Neuronal stem cell (in vitro differentiated cells): ENCODE results near the gene PADI6.

Experiments used
- DNase-seq: peaks from one replicate; pipeline ENCODE4 v3.0.0-alpha.2; 2013; ENCODE audit warnings: low spot score
- H2AFZ ChIP-seq: one replicate; pipeline ENCODE4 v1.6.1; 2013; ENCODE audit warnings: mild to moderate bottlenecking, low read length, inconsistent platforms
- H2AK5ac ChIP-seq: 2 replicates; pipeline ENCODE4 v1.6.1; 2013; ENCODE audit warnings: low read depth, mild to moderate bottlenecking, inconsistent platforms, low read length, moderate library complexity, mixed read lengths
- H2BK120ac ChIP-seq: 2 replicates; pipeline ENCODE4 v1.6.1; 2013; ENCODE audit warnings: low read depth, mild to moderate bottlenecking, inconsistent platforms, low read length, moderate library complexity, mixed read lengths
- H2BK12ac ChIP-seq: one replicate; pipeline ENCODE4 v1.6.1; 2013; ENCODE audit warnings: low read length, inconsistent platforms
- H2BK15ac ChIP-seq: 2 replicates; pipeline ENCODE4 v1.6.1; 2013; ENCODE audit warnings: mild to moderate bottlenecking, low read length, inconsistent platforms, mixed read lengths
- H2BK5ac ChIP-seq: one replicate; pipeline ENCODE4 v1.6.1; 2013; ENCODE audit warnings: inconsistent platforms, mild to moderate bottlenecking, low read length, moderate library complexity
- H3K14ac ChIP-seq: one replicate; pipeline ENCODE4 v1.6.1; 2013; ENCODE audit warnings: low read length, inconsistent platforms
- H3K18ac ChIP-seq: 2 replicates; pipeline ENCODE4 v1.6.1; 2013; ENCODE audit warnings: low read length, inconsistent platforms
- H3K23ac ChIP-seq: 2 replicates; pipeline ENCODE4 v1.6.1; 2013; ENCODE audit warnings: low read depth, mild to moderate bottlenecking, mixed read lengths, low read length, inconsistent platforms; ENCODE audit not compliant: poor library complexity
- H3K27ac ChIP-seq: replicated peaks from 3 replicates; pipeline ENCODE4 v1.5.1; 2013; ENCODE audit warnings: low read length, inconsistent platforms
- H3K27me3 ChIP-seq, 3 experiments: 2 replicates each; pipeline ENCODE4 v1.6.1; 2013; ENCODE audit warnings: low read length in 3 of 3, mild to moderate bottlenecking in 2 of 3, inconsistent platforms in 1 of 3, low read depth in 1 of 3, mixed read lengths in 1 of 3, moderate library complexity in 1 of 3; ENCODE audit not compliant: control insufficient read depth in 3 of 3, insufficient read depth in 3 of 3
- H3K36me3 ChIP-seq, 2 donors: replicated peaks in 1 of 2; 2 replicates each; pipeline ENCODE4 v1.6.1; 2013; ENCODE audit warnings: low read length in 2 of 2; ENCODE audit not compliant: control insufficient read depth in 2 of 2, insufficient read depth in 2 of 2
- H3K4ac ChIP-seq: 2 replicates; pipeline ENCODE4 v1.6.1; 2013; ENCODE audit warnings: inconsistent platforms, mild to moderate bottlenecking, low read length, moderate library complexity
- H3K4me1 ChIP-seq, 2 donors: 1 replicate in 1 of 2; 2 replicates in 1 of 2; pipeline ENCODE4 v1.6.1; 2013; ENCODE audit warnings: low read length in 2 of 2, low read depth in 1 of 2; ENCODE audit not compliant: control insufficient read depth in 2 of 2, insufficient read depth in 1 of 2
- H3K4me2 ChIP-seq: one replicate; pipeline ENCODE4 v1.6.1; 2013; ENCODE audit warnings: mild to moderate bottlenecking, low read length, inconsistent platforms; ENCODE audit not compliant: insufficient read depth, poor library complexity, severe bottlenecking
- H3K4me3 ChIP-seq, 2 donors: 2 replicates each; pipeline ENCODE4 v1.5.1; 2013; ENCODE audit warnings: low read length in 2 of 2, mild to moderate bottlenecking in 2 of 2, inconsistent platforms in 1 of 2, moderate library complexity in 1 of 2
- H3K79me1 ChIP-seq: one replicate; pipeline ENCODE4 v1.6.1; 2013; ENCODE audit warnings: low read depth, mild to moderate bottlenecking, inconsistent platforms, low read length, moderate library complexity
- H3K9ac ChIP-seq: one replicate; pipeline ENCODE4 v1.6.1; 2013; ENCODE audit warnings: mild to moderate bottlenecking, low read depth, low read length, inconsistent platforms; ENCODE audit not compliant: poor library complexity
- H3K9me3 ChIP-seq, 2 donors: replicated peaks in 1 of 2; 2 replicates each; pipeline versions ENCODE3 to v1.6.1; 2013; ENCODE audit warnings: low read length in 2 of 2, mild to moderate bottlenecking in 2 of 2, inconsistent platforms in 1 of 2, low read depth in 1 of 2, mixed read lengths in 1 of 2, moderate library complexity in 1 of 2; ENCODE audit not compliant: control insufficient read depth in 2 of 2, insufficient read depth in 1 of 2
- H4K8ac ChIP-seq: one replicate; pipeline ENCODE4 v1.6.1; 2013; ENCODE audit warnings: low read depth, mild to moderate bottlenecking, inconsistent platforms, low read length, moderate library complexity
- H4K91ac ChIP-seq: one replicate; pipeline ENCODE4 v1.6.1; 2013; ENCODE audit warnings: low read length, low read depth, mild to moderate bottlenecking, inconsistent platforms; ENCODE audit not compliant: poor library complexity
- WGBS, 2 donors: extraction: QIAGEN DNeasy Blood & Tissue Kit; methylation state at CpG; one replicate each; pipeline ENCODE4 v1.1.7; 2013; ENCODE audit warnings: missing lambda C conversion rate in 2 of 2, mixed read lengths in 1 of 2; ENCODE audit not compliant: insufficient read length in 2 of 2, insufficient replicate concordance in 1 of 2; ENCODE audit errors: extremely low coverage in 2 of 2; 5-methylcytosine and 5-hydroxymethylcytosine counted together

PADI6 gene

GRCh38 chr1:17397910-17398695 is 26.1 kb downstream of the PADI6 start:
- no peak overlapping the region for H2AK5ac ChIP-seq
- peaks cover 6 to 16% of the 10 kb centered on the region in 2 donors for H3K4me1 ChIP-seq
- no peak overlapping the region for H2BK15ac ChIP-seq
- H2BK12ac ChIP-seq, result no peak overlapping the region
- no peak for DNase-seq
- H3K27me3 ChIP-seq, result peaks cover 0 to 29% (median 0%) of the 10 kb centered on the region in 3 experiments
- no peak overlapping the region for H3K23ac ChIP-seq
- no peak overlapping the region for H3K4me3 ChIP-seq
- no peak overlapping the region for H3K4me2 ChIP-seq
- H4K8ac ChIP-seq, result no peak overlapping the region
- no peak overlapping the region for H3K27ac ChIP-seq
- no peak overlapping the region for H3K4ac ChIP-seq
- no CpG with 5 or more reads among the region's 7 CpGs for WGBS, 2 donors
- no peaks in the 10 kb centered on the region for H3K79me1 ChIP-seq
- H3K36me3 ChIP-seq, result no peaks in the 10 kb centered on the region
- no peak overlapping the region for H3K9ac ChIP-seq
- H3K9me3 ChIP-seq, result no peaks in the 10 kb centered on the region
- peak overlapping the region; percentile 18 for H3K18ac ChIP-seq
- no peak overlapping the region for H4K91ac ChIP-seq
- no peak overlapping the region for H2BK5ac ChIP-seq
- H3K14ac ChIP-seq, result no peak overlapping the region
- no peak overlapping the region for H2AFZ ChIP-seq
- H2BK120ac ChIP-seq, result no peak overlapping the region

GRCh38 chr1:17400725-17401341 is 28.8 kb downstream of the PADI6 start:
- H3K4ac ChIP-seq, result no peak overlapping the region
- peak overlapping the region; percentile 14 for H3K14ac ChIP-seq
- H4K91ac ChIP-seq, result no peak overlapping the region
- H3K18ac ChIP-seq, result peak overlapping the region; percentile 35
- no peak overlapping the region for H3K4me2 ChIP-seq
- H4K8ac ChIP-seq, result no peak overlapping the region
- H3K27me3 ChIP-seq, result peaks cover 0 to 22% (median 0%) of the 10 kb centered on the region in 3 experiments
- H2AFZ ChIP-seq, result no peak overlapping the region
- peak overlapping the region; percentile 16 for H2BK5ac ChIP-seq
- H3K27ac ChIP-seq, result no peak overlapping the region
- DNase-seq, result no peak
- H2AK5ac ChIP-seq, result no peak overlapping the region
- H3K79me1 ChIP-seq, result no peaks in the 10 kb centered on the region
- H3K23ac ChIP-seq, result no peak overlapping the region
- no peak overlapping the region for H2BK12ac ChIP-seq
- peaks cover 3 to 4% of the 10 kb centered on the region in 2 donors for H3K36me3 ChIP-seq
- no peak overlapping the region for H3K4me3 ChIP-seq
- no peaks in the 10 kb centered on the region for H3K9me3 ChIP-seq
- H2BK120ac ChIP-seq, result no peak overlapping the region
- no CpG with 5 or more reads among the region's 11 CpGs for WGBS, 2 donors
- H2BK15ac ChIP-seq, result peak overlapping the region; percentile 3
- H3K9ac ChIP-seq, result no peak overlapping the region
- peaks cover 6 to 23% of the 10 kb centered on the region in 2 donors for H3K4me1 ChIP-seq

DNA sequence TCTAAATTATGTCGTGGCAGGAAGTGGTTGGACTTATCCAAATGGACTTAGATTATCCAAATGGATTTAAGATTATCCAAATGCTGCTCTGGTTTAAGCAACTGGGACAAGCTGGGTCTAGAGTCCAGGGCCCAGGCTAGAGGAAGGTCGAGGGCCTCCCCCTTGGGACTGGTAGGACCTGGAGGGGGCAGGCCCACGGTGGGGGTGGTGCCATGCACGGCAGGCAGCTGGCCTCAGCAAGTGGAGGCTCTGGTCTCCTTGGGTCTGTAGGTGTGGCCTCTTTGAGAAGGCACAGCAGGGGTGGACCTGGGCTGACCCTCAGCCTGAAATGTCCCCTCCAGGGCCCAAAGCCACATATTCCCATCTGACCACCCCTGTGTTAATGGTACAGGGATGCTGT is 29.8 kb downstream of the PADI6 start:
- Histone ChIP-seq H3K79me1 (no peaks in the 10 kb centered on the region), H3K23ac (peak overlapping the region; percentile 11), H3K36me3 (peaks cover 4 to 11% of the 10 kb centered on the region in 2 donors), H3K4me2 (no peak overlapping the region), H3K27ac (no peak overlapping the region), H3K9ac (peak overlapping the region; percentile 67), H2BK120ac (peak overlapping the region; percentile 95), H3K18ac (peak overlapping the region; percentile 61), H4K91ac (peak overlapping the region; percentile 64), H3K14ac (peak overlapping the region; percentile 14), H2BK15ac (peak overlapping the region; percentile 3), H2BK5ac (no peak overlapping the region), H3K4me1 (peaks cover 6 to 24% of the 10 kb centered on the region in 2 donors), H4K8ac (peak overlapping the region; percentile 32), H2AK5ac (peak overlapping the region; percentile 86), H2AFZ (no peak overlapping the region), H3K9me3 (no peaks in the 10 kb centered on the region), H3K27me3 (peaks cover 0 to 15% (median 0%) of the 10 kb centered on the region in 3 experiments), H3K4me3 (no peak overlapping the region), H3K4ac (no peak overlapping the region), H2BK12ac (no peak overlapping the region)
- DNase-seq, result no peak
- WGBS, 2 donors, result no CpG with 5 or more reads among the region's 4 CpGs

DNA sequence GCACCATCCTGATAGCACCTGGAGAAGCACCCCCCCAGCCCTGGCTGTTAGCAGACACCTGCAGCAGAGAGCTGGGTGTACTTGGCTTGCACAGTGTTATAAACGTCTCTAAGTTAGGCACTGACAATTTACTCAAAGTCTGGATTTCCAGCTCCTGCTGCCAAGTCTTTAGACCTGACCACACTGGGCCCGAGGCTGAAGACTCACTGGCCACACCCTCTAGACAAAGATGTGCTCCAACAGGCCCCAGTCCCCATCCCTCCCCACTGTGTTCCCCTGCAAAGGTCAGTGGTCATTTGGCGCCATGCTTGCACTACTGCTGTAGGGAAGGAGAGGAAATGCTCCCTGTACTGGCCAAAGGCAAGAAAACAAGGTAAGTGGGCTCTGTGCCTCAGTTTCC is 31.1 kb downstream of the PADI6 start:
- no CpG with 5 or more reads among the region's 3 CpGs for WGBS, 2 donors

More for the DNA sequence above, 31.1 kb downstream of the PADI6 start:
- Histone ChIP-seq H3K27ac (no peak overlapping the region), H2AFZ (no peak overlapping the region), H3K36me3 (peaks cover 11 to 21% of the 10 kb centered on the region in 2 donors), H3K4ac (no peak overlapping the region), H3K18ac (no peak overlapping the region), H4K91ac (no peak overlapping the region), H3K23ac (no peak overlapping the region), H2BK12ac (no peak overlapping the region), H2BK15ac (no peak overlapping the region), H3K4me2 (no peak overlapping the region), H2AK5ac (no peak overlapping the region), H3K4me1 (peaks cover 6 to 24% of the 10 kb centered on the region in 2 donors), H2BK120ac (no peak overlapping the region), H3K14ac (no peak overlapping the region), H3K9me3 (no peaks in the 10 kb centered on the region), H3K27me3 (peaks cover 0 to 3% (median 0%) of the 10 kb centered on the region in 3 experiments), H3K79me1 (peaks cover 3% of the 10 kb centered on the region), H4K8ac (no peak overlapping the region), H3K4me3 (no peak overlapping the region), H3K9ac (no peak overlapping the region), H2BK5ac (no peak overlapping the region)
- no peak for DNase-seq
